HG03066 (cell line): ENCODE data around the gene IMMP2L.

Source experiments
- ATAC-seq: cut with Tn5 transposase; IDR thresholded peaks from one replicate; pipeline ENCODE4 v1.9.1; 2021; ENCODE audit warnings: low read depth; ENCODE audit not compliant: unreplicated experiment

IMMP2L gene

GRCh38 chr7:110918949-110919548 is 643.2 kb downstream of the IMMP2L start:
- no peak for ATAC-seq

- ATAC-seq = no peak
Measured at GRCh38 chr7:110914263-110914662, 648.0 kb downstream of the IMMP2L start.

GRCh38 chr7:110911632-110912031 is 650.7 kb downstream of the IMMP2L start:
- no peak for ATAC-seq

GRCh38 chr7:110909117-110909516 is 653.2 kb downstream of the IMMP2L start:
- no peak for ATAC-seq

GRCh38 chr7:110905773-110906566 is 656.3 kb downstream of the IMMP2L start:
- no peak for ATAC-seq

GRCh38 chr7:110898516-110898915 is 663.8 kb downstream of the IMMP2L start:
- no peak for ATAC-seq

GRCh38 chr7:110897538-110897937 is 664.8 kb downstream of the IMMP2L start:
- no peak for ATAC-seq

GRCh38 chr7:110894111-110894510 is 668.2 kb downstream of the IMMP2L start:
- no peak for ATAC-seq

GRCh38 chr7:110891197-110891596 is 671.1 kb downstream of the IMMP2L start:
- no peak for ATAC-seq

- no peak for ATAC-seq
Measured at GRCh38 chr7:110890101-110890500, 672.2 kb downstream of the IMMP2L start.

- ATAC-seq = no peak
Measured at GRCh38 chr7:110889335-110889734, 673.0 kb downstream of the IMMP2L start.

GRCh38 chr7:110888641-110889040 is 673.7 kb downstream of the IMMP2L start:
- no peak for ATAC-seq

- no peak for ATAC-seq
Measured at GRCh38 chr7:110885474-110885873, 676.8 kb downstream of the IMMP2L start.

- no peak for ATAC-seq
Measured at GRCh38 chr7:110881721-110882120, 680.6 kb downstream of the IMMP2L start.

- ATAC-seq = no peak
Measured at GRCh38 chr7:110880971-110881370, 681.3 kb downstream of the IMMP2L start.

- ATAC-seq = no peak
Measured at GRCh38 chr7:110877016-110877415, 685.3 kb downstream of the IMMP2L start.

GRCh38 chr7:110875346-110875745 is 686.9 kb downstream of the IMMP2L start:
- no peak for ATAC-seq

GRCh38 chr7:110871856-110872255 is 690.4 kb downstream of the IMMP2L start:
- no peak for ATAC-seq

- ATAC-seq = no peak
Measured at GRCh38 chr7:110870926-110871325, 691.4 kb downstream of the IMMP2L start.

- ATAC-seq = no peak
Measured at GRCh38 chr7:110868458-110868857, 693.8 kb downstream of the IMMP2L start.

- ATAC-seq = no peak
Measured at GRCh38 chr7:110867771-110868170, 694.5 kb downstream of the IMMP2L start.

- ATAC-seq = no peak
Measured at GRCh38 chr7:110863258-110863657, 699.0 kb downstream of the IMMP2L start.
